ENCODE measurements around the gene NFATC2IP. TPM values are rescaled to one million over a fixed set of nuclear protein-coding genes. Genes with fewer than 3 reads are reported as not detected.

NFATC2IP gene
- total and polyA plus RNA-seq, 2 of the 8 experiments (the other 6 are each of a cell fraction or from before 2014, with no cell fraction given) = 54.4 to 71.5 TPM

- TF ChIP-seq SAP30 (IDR thresholded peaks at IDR 0.05; ENCODE audit: insufficient read depth, insufficient replicate concordance, low read length) = no peak
- TF ChIP-seq ATF2 (IDR thresholded peaks at IDR 0.05; ENCODE audit: low read length) = no peak
These were observed 46.4 kb upstream of the NFATC2IP start (continued) for GRCh38 chr16:28904363-28904762.

Measured in H1 (cell line).